IMR-90 (cell line): Measurements from ENCODE around the gene USP17L24. TPM values are rescaled to one million over a fixed set of nuclear protein-coding genes. Genes with fewer than 3 reads are reported as not detected.

ENCODE experiments used
- polyA plus RNA-seq, 3 experiments: library from polyadenylated mRNA; depleted of rRNA; stranded (reverse); fragments of >200 nt; gene quantifications; 2 replicates each; pipeline ENCODE4 v1.2.3, GENCODE V29; 2012; ENCODE audit warnings: low replicate concordance in 1 of 3
- total RNA-seq: library from RNA; depleted of rRNA; stranded (reverse); fragments of >200 nt; gene quantifications from 2 replicates; pipeline ENCODE4 v1.2.3, GENCODE V29; 2012; rRNA removed

Gene USP17L24
- total and polyA plus RNA-seq, 2 of the 4 experiments (the other 2 are of a cell fraction): not detected

Other genes starting within 250 kb of the USP17L24 start
- not detected in 2 replicates for gene FAM90A26, start 154.8 kb upstream of the USP17L24 start, total RNA-seq
- gene FAM90A26, start 154.8 kb upstream of the USP17L24 start, polyA plus RNA-seq (2012; rRNA removed): not detected in 2 replicates
- not detected in 2 replicates for gene USP17L10, start 114.5 kb upstream of the USP17L24 start, total RNA-seq
- not detected in 2 replicates for gene USP17L10, start 114.5 kb upstream of the USP17L24 start, polyA plus RNA-seq (2012; rRNA removed)
- gene USP17L11, start 109.8 kb upstream of the USP17L24 start, total RNA-seq: not detected in 2 replicates
- gene USP17L11, start 109.8 kb upstream of the USP17L24 start, polyA plus RNA-seq (2012; rRNA removed): not detected in 2 replicates
- gene USP17L12, start 105.0 kb upstream of the USP17L24 start, total RNA-seq: not detected in 2 replicates
- gene USP17L12, start 105.0 kb upstream of the USP17L24 start, polyA plus RNA-seq (2012; rRNA removed): not detected in 2 replicates
- gene USP17L13, start 100.3 kb upstream of the USP17L24 start, total RNA-seq: not detected in 2 replicates
- gene USP17L13, start 100.3 kb upstream of the USP17L24 start, polyA plus RNA-seq (2012; rRNA removed): not detected in 2 replicates
- gene USP17L15, start 90.8 kb upstream of the USP17L24 start, total RNA-seq: not detected in 2 replicates
- not detected in 2 replicates for gene USP17L15, start 90.8 kb upstream of the USP17L24 start, polyA plus RNA-seq (2012; rRNA removed)
- gene USP17L17, start 81.3 kb upstream of the USP17L24 start, total RNA-seq: not detected in 2 replicates
- gene USP17L17, start 81.3 kb upstream of the USP17L24 start, polyA plus RNA-seq (2012; rRNA removed): not detected in 2 replicates
- not detected in 2 replicates for gene USP17L18, start 76.5 kb upstream of the USP17L24 start, total RNA-seq
- not detected in 2 replicates for gene USP17L18, start 76.5 kb upstream of the USP17L24 start, polyA plus RNA-seq (2012; rRNA removed)
- gene USP17L19, start 71.8 kb upstream of the USP17L24 start, total RNA-seq: not detected in 2 replicates
- gene USP17L19, start 71.8 kb upstream of the USP17L24 start, polyA plus RNA-seq (2012; rRNA removed): not detected in 2 replicates
- not detected in 2 replicates for gene USP17L20, start 67.0 kb upstream of the USP17L24 start, total RNA-seq
- gene USP17L20, start 67.0 kb upstream of the USP17L24 start, polyA plus RNA-seq (2012; rRNA removed): not detected in 2 replicates
- not detected in 2 replicates for gene USP17L21, start 62.3 kb upstream of the USP17L24 start, total RNA-seq
- gene USP17L21, start 62.3 kb upstream of the USP17L24 start, polyA plus RNA-seq (2012; rRNA removed): not detected in 2 replicates
- gene USP17L22, start 57.5 kb upstream of the USP17L24 start, total RNA-seq: not detected in 2 replicates
- not detected in 2 replicates for gene USP17L22, start 57.5 kb upstream of the USP17L24 start, polyA plus RNA-seq (2012; rRNA removed)
- gene USP17L25, start 4.7 kb downstream of the USP17L24 start, total RNA-seq: not detected in 2 replicates
- gene USP17L25, start 4.7 kb downstream of the USP17L24 start, polyA plus RNA-seq (2012; rRNA removed): not detected in 2 replicates
- not detected in 2 replicates for gene USP17L26, start 9.5 kb downstream of the USP17L24 start, total RNA-seq
- not detected in 2 replicates for gene USP17L26, start 9.5 kb downstream of the USP17L24 start, polyA plus RNA-seq (2012; rRNA removed)
- not detected in 2 replicates for gene USP17L5, start 14.2 kb downstream of the USP17L24 start, total RNA-seq
- gene USP17L5, start 14.2 kb downstream of the USP17L24 start, polyA plus RNA-seq (2012; rRNA removed): not detected in 2 replicates
- not detected in 2 replicates for gene USP17L27, start 19.0 kb downstream of the USP17L24 start, total RNA-seq
- not detected in 2 replicates for gene USP17L27, start 19.0 kb downstream of the USP17L24 start, polyA plus RNA-seq (2012; rRNA removed)
- gene USP17L28, start 23.7 kb downstream of the USP17L24 start, total RNA-seq: not detected in 2 replicates
- gene USP17L28, start 23.7 kb downstream of the USP17L24 start, polyA plus RNA-seq (2012; rRNA removed): not detected in 2 replicates
- gene USP17L29, start 28.5 kb downstream of the USP17L24 start, total RNA-seq: not detected in 2 replicates
- gene USP17L29, start 28.5 kb downstream of the USP17L24 start, polyA plus RNA-seq (2012; rRNA removed): not detected in 2 replicates
- not detected in 2 replicates for gene USP17L30, start 38.0 kb downstream of the USP17L24 start, total RNA-seq
- gene USP17L30, start 38.0 kb downstream of the USP17L24 start, polyA plus RNA-seq (2012; rRNA removed): not detected in 2 replicates
- not detected in 2 replicates for gene DEFB131A, start 119.2 kb downstream of the USP17L24 start, total RNA-seq
- not detected in 2 replicates for gene DEFB131A, start 119.2 kb downstream of the USP17L24 start, polyA plus RNA-seq (2012; rRNA removed)